Osteocyte (in vitro differentiated cells): ENCODE results near the gene SUPT20HL1. TPM values are rescaled to one million over a fixed set of nuclear protein-coding genes. Genes with fewer than 3 reads are reported as not detected.
"Not testable (repeated sequence)": the region's sequence is repeated elsewhere in the genome, so short reads cannot be mapped to it uniquely, and the experiment has no call there.

ENCODE experiments used
- DNase-seq: peaks from one replicate; pipeline ENCODE4 v3.0.0; 2021; ENCODE audit warnings: mixed read lengths; ENCODE audit not compliant: unreplicated experiment; ENCODE audit errors: extremely low spot score
- H3K27ac Mint-ChIP-seq: one replicate; pipeline ENCODE4 v1.8.0; 2021; ENCODE audit warnings: mild to moderate bottlenecking, mixed read lengths; ENCODE audit not compliant: unreplicated experiment
- H3K27me3 Mint-ChIP-seq: one replicate; pipeline ENCODE4 v1.8.0; 2021; ENCODE audit warnings: mixed read lengths; ENCODE audit not compliant: unreplicated experiment
- H3K36me3 Mint-ChIP-seq: one replicate; pipeline ENCODE4 v1.8.0; 2021; ENCODE audit warnings: mixed read lengths; ENCODE audit not compliant: unreplicated experiment
- H3K4me1 Mint-ChIP-seq: one replicate; pipeline ENCODE4 v1.8.0; 2021; ENCODE audit warnings: mixed read lengths; ENCODE audit not compliant: unreplicated experiment
- H3K4me3 Mint-ChIP-seq: one replicate; pipeline ENCODE4 v1.8.0; 2021; ENCODE audit warnings: mild to moderate bottlenecking, moderate library complexity, mixed read lengths; ENCODE audit not compliant: unreplicated experiment
- H3K9me3 Mint-ChIP-seq: one replicate; pipeline ENCODE4 v1.8.0; 2021; ENCODE audit warnings: mixed read lengths; ENCODE audit not compliant: unreplicated experiment
- total RNA-seq: library from RNA; stranded (reverse); gene quantifications from 2 replicates; pipeline ENCODE4 v1.2.1, GENCODE V29; 2021
- TF ChIP-seq, protein P1 (sequence below): fragments of 200-600 bp; sonication (generic); IDR thresholded peaks from 2 replicates; pipeline ENCODE4 v1.5.0; 2021; ENCODE audit warnings: antibody characterized with exemption, mild to moderate bottlenecking, moderate library complexity

Gene SUPT20HL1
- total RNA-seq, 1 donor from 2014 or later, result not detected

DNA sequence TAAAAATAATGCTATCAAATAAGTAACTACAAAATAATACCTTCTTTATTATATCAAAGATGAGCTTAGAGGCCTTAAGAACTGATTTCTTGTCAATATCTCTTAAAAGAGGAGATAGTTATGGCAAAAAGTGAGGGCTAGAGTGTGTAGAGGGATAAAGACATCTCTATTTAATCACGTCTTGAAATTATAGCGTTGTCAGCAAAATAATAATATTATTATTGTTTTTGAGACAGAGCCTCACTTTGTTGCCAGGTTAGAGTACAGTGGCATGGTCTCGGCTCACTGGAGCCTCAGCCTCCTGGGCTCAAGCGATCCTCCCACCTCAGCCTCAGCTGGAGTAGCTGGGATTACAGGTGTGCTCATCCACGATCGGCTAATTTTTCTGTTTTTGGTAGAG is 18.3 kb downstream of the SUPT20HL1 start:
- Mint-ChIP-seq H3K27ac (no peak overlapping the region), H3K4me1 (peaks cover 5% of the 10 kb centered on the region), H3K36me3 (no peaks in the 10 kb centered on the region), H3K27me3 (peaks cover 47% of the 10 kb centered on the region), H3K4me3 (no peak overlapping the region), H3K9me3 (no peaks in the 10 kb centered on the region)
- TF ChIP-seq, protein P1, sequence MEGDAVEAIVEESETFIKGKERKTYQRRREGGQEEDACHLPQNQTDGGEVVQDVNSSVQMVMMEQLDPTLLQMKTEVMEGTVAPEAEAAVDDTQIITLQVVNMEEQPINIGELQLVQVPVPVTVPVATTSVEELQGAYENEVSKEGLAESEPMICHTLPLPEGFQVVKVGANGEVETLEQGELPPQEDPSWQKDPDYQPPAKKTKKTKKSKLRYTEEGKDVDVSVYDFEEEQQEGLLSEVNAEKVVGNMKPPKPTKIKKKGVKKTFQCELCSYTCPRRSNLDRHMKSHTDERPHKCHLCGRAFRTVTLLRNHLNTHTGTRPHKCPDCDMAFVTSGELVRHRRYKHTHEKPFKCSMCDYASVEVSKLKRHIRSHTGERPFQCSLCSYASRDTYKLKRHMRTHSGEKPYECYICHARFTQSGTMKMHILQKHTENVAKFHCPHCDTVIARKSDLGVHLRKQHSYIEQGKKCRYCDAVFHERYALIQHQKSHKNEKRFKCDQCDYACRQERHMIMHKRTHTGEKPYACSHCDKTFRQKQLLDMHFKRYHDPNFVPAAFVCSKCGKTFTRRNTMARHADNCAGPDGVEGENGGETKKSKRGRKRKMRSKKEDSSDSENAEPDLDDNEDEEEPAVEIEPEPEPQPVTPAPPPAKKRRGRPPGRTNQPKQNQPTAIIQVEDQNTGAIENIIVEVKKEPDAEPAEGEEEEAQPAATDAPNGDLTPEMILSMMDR, result no peak
- no peak for DNase-seq

- no peak for DNase-seq
- H3K27ac Mint-ChIP-seq, result no peak overlapping the region
- H3K9me3 Mint-ChIP-seq, result no peaks in the 10 kb centered on the region
- H3K4me1 Mint-ChIP-seq, result peaks cover 5% of the 10 kb centered on the region
- TF ChIP-seq, protein P1, result no peak
- no peak overlapping the region for H3K4me3 Mint-ChIP-seq
- H3K36me3 Mint-ChIP-seq, result no peaks in the 10 kb centered on the region
- H3K27me3 Mint-ChIP-seq, result peaks cover 66% of the 10 kb centered on the region
Measured at GRCh38 chrX:24380262-24381187, 20.1 kb downstream of the SUPT20HL1 start.

- not testable (repeated sequence) for DNase-seq, H3K36me3 Mint-ChIP-seq, H3K27ac Mint-ChIP-seq, H3K4me3 Mint-ChIP-seq, H3K4me1 Mint-ChIP-seq, H3K9me3 Mint-ChIP-seq
- peaks cover 68% of the 10 kb centered on the region for H3K27me3 Mint-ChIP-seq
Measured at GRCh38 chrX:24382315-24382714, 21.9 kb downstream of the SUPT20HL1 start.

DNA sequence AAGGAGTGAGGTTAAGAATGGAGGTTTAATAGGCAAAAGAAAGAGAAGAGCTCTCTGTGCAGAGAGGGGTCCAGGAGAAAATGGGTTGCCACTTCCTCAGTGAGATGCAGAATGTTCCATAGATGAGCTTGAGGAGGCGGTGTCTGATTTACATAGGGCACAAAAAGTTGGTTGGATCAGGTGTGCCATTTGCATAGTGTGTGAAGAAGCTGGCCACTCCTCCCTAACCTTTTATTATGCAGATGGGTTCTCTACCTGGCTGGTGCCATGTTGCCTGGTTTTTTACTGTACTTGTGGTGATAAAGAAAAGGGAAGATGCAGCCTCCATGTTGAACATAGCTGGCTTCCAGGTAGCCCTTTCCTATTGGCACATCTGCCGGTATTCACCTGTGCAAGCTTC is 27.3 kb downstream of the SUPT20HL1 start:
- Mint-ChIP-seq H3K27ac (no peak overlapping the region), H3K9me3 (no peaks in the 10 kb centered on the region), H3K27me3 (peaks cover 69% of the 10 kb centered on the region), H3K4me3 (no peak overlapping the region), H3K36me3 (no peaks in the 10 kb centered on the region), H3K4me1 (peaks cover 2% of the 10 kb centered on the region)
- TF ChIP-seq, protein P1, result no peak
- no peak for DNase-seq

GRCh38 chrX:24391389-24391788 is 30.9 kb downstream of the SUPT20HL1 start:
- Mint-ChIP-seq H3K4me1 (peaks cover 15% of the 10 kb centered on the region), H3K27ac (no peak overlapping the region), H3K36me3 (no peaks in the 10 kb centered on the region), H3K4me3 (no peak overlapping the region), H3K9me3 (no peaks in the 10 kb centered on the region), H3K27me3 (peaks cover 57% of the 10 kb centered on the region)
- TF ChIP-seq, protein P1, result no peak
- no peak for DNase-seq
